ENCODE measurements around the gene AGPS. TPM values are rescaled to one million over a fixed set of nuclear protein-coding genes. Genes with fewer than 3 reads are reported as not detected.

The AGPS gene
- polyA plus RNA-seq, 3 donors, result 7.1 to 26.9 (median 16.7) TPM

DNA sequence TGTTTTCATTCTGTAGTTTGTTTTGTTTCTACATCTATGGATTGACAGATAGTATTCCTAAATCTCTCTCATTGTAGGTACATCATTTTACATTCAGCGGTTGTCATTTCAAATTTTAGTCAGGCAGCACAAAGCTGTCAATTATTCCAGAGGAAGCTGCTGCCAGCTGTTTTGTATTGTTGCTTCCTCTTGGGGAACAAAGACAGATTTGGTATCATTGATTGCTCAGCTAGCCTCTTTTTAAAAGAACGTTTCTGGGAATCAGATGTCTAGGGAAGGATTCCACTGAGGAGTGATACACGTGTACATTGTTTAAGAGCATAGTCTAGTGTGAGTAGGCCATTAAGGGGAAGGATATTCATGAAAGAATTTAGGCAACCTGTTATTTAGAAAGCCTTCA is 145.8 kb downstream of the AGPS start:
- Histone ChIP-seq H3K4me3 (replicated peaks in 1 of 3; ENCODE audit: low read depth in 2 of 3, low read length in 3 of 3) (no peak overlapping the region), H3K27me3 (ENCODE audit: control insufficient read depth in 2 of 2, insufficient read depth in 2 of 2, low read length in 2 of 2) (no peaks in the 10 kb centered on the region), H3K4me1 (ENCODE audit: control insufficient read depth in 1 of 2, insufficient read depth in 2 of 2, low read length in 2 of 2) (no peaks in the 10 kb centered on the region), H3K27ac (ENCODE audit: low read depth in 1 of 2, low read length in 2 of 2) (no peak overlapping the region), H3K4me2 (replicated peaks; ENCODE audit: extremely low read depth, low read length, poor library complexity, severe bottlenecking) (no peak overlapping the region), H3K79me2 (ENCODE audit: insufficient read depth, low read length) (no peaks in the 10 kb centered on the region), H2AFZ (ENCODE audit: insufficient read depth, low read depth, low read length, poor library complexity, severe bottlenecking) (no peak overlapping the region), H3K36me3 (replicated peaks in 1 of 2; ENCODE audit: control insufficient read depth in 1 of 2, insufficient read depth in 2 of 2, low read length in 2 of 2) (peaks cover 14 to 41% of the 10 kb centered on the region in 2 donors), H3K9me3 (replicated peaks in 1 of 2; ENCODE audit: control insufficient read depth in 1 of 2, insufficient read depth in 1 of 2, low read length in 2 of 2) (no peaks in the 10 kb centered on the region), H3K9ac (ENCODE audit: insufficient read depth, low read length, poor library complexity, severe bottlenecking) (no peak overlapping the region), H4K20me1 (ENCODE audit: insufficient read depth, low read length) (no peaks in the 10 kb centered on the region)
- no peak for DNase-seq
- Mint-ChIP-seq H3K27me3 (ENCODE audit: low read depth in 3 of 3) (no peaks in the 10 kb centered on the region), H3K4me1 (no peaks in the 10 kb centered on the region), H3K27ac (no peak overlapping the region), H3K4me3 (no peak overlapping the region), H3K9me3 (no peaks in the 10 kb centered on the region), H3K36me3 (peaks cover 21 to 22% of the 10 kb centered on the region in 2 donors)
- no peak for TF ChIP-seq CTCF (IDR thresholded peaks at IDR 0.05)
- WGBS (ENCODE audit: insufficient coverage), result 83% methylated on average over 1 of the region's 3 CpGs
- intact Hi-C loops (cut with micrococcal nuclease), result no loop called here

DNA sequence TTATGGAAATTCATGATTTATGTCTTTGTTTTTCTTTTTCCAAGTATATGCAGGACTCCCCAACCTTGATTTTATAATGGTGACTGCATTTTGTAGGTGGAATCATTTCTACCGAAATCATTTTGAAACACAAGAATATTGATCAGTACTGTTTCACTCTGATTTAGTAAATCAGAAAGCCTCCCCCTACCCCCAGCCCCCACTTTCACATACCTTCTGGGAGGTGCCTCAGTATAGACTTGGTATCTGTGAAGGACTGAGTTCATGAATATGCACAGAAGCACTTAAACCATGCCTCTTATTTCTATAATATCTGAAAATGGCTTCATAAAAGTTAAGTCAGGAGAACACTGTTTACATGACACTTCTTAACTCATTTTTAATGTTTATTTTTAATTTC is 147.7 kb downstream of the AGPS start:
- Histone ChIP-seq H3K4me1 (ENCODE audit: control insufficient read depth in 1 of 2, insufficient read depth in 2 of 2, low read length in 2 of 2) (no peaks in the 10 kb centered on the region), H3K9ac (ENCODE audit: insufficient read depth, low read length, poor library complexity, severe bottlenecking) (no peak overlapping the region), H3K79me2 (ENCODE audit: insufficient read depth, low read length) (no peaks in the 10 kb centered on the region), H3K4me3 (replicated peaks in 1 of 3; ENCODE audit: low read depth in 2 of 3, low read length in 3 of 3) (no peak overlapping the region), H4K20me1 (ENCODE audit: insufficient read depth, low read length) (no peaks in the 10 kb centered on the region), H3K4me2 (replicated peaks; ENCODE audit: extremely low read depth, low read length, poor library complexity, severe bottlenecking) (no peak overlapping the region), H3K36me3 (replicated peaks in 1 of 2; ENCODE audit: control insufficient read depth in 1 of 2, insufficient read depth in 2 of 2, low read length in 2 of 2) (peaks cover 14 to 37% of the 10 kb centered on the region in 2 donors), H3K27me3 (ENCODE audit: control insufficient read depth in 2 of 2, insufficient read depth in 2 of 2, low read length in 2 of 2) (no peaks in the 10 kb centered on the region), H3K27ac (ENCODE audit: low read depth in 1 of 2, low read length in 2 of 2) (no peak overlapping the region), H2AFZ (ENCODE audit: insufficient read depth, low read depth, low read length, poor library complexity, severe bottlenecking) (no peak overlapping the region), H3K9me3 (replicated peaks in 1 of 2; ENCODE audit: control insufficient read depth in 1 of 2, insufficient read depth in 1 of 2, low read length in 2 of 2) (no peaks in the 10 kb centered on the region)
- TF ChIP-seq CTCF (IDR thresholded peaks at IDR 0.05), result no peak
- H3K9me3 Mint-ChIP-seq, result peaks cover 0 to 2% (median 0%) of the 10 kb centered on the region in 7 donors
- H3K27ac Mint-ChIP-seq, result no peak overlapping the region
- WGBS (ENCODE audit: insufficient coverage), result no CpG with 5 or more reads among the region's 1 CpG
- peaks cover 3% of the 10 kb centered on the region for H3K4me1 Mint-ChIP-seq
- peaks cover 16 to 23% of the 10 kb centered on the region in 2 donors for H3K36me3 Mint-ChIP-seq
- no peak overlapping the region for H3K4me3 Mint-ChIP-seq
- no peaks in the 10 kb centered on the region for H3K27me3 Mint-ChIP-seq (ENCODE audit: low read depth in 3 of 3)
- intact Hi-C loops (cut with micrococcal nuclease), result no loop called here
- no peak for DNase-seq

Data from CD14-positive monocyte (primary cell).